ENCODE measurements around the gene RFPL2. TPM values are rescaled to one million over a fixed set of nuclear protein-coding genes. Genes with fewer than 3 reads are reported as not detected.

Gene RFPL2
- not detected for total RNA-seq

DNA sequence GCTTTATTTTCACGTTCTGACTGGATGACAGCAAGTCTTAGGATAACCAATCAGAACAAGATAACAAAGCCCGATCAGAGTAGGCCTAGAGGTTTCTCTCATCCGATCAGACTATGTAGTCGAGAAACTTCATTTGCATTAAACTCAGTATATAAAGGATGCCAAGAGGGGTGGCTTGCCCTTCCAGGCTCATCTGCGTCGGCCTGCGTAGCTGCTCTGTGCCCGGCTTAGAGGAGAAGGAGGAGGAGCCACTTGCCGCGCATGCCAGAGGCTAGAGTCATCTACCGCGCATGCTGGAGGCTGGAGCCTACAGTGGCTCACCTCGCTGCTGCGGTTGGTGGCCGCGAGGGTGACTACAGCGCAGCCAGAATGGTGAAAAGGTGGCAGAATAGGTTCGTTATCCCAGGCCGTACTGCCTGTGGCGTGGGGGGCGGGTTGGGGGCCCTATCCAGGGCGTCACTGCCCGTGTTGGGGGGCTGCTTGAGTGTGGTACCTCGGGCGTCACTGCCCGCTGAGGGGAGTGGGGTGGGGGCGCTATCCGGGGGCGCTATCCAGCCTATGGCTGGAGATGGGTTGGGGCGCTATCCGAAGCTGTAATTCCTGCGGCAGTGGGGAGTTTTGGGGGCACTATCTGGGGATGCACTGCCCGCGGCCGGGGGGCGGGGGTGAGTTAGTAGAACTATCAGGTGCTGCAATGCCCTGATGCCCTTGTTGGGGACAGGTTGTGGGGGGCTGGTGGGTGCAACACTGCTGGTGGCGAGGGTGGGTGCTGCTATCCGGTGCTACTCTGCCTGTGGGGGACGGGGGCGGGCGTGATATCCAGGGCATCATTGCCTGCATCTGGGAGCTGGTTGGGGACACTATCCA lies at the start of gene RFPL2:
Gene RFPL2 (minus strand): TSS at position 218 of the 867 bp plus-strand sequence. CDS start 2,622 bp downstream, outside the sequence.

DNA sequence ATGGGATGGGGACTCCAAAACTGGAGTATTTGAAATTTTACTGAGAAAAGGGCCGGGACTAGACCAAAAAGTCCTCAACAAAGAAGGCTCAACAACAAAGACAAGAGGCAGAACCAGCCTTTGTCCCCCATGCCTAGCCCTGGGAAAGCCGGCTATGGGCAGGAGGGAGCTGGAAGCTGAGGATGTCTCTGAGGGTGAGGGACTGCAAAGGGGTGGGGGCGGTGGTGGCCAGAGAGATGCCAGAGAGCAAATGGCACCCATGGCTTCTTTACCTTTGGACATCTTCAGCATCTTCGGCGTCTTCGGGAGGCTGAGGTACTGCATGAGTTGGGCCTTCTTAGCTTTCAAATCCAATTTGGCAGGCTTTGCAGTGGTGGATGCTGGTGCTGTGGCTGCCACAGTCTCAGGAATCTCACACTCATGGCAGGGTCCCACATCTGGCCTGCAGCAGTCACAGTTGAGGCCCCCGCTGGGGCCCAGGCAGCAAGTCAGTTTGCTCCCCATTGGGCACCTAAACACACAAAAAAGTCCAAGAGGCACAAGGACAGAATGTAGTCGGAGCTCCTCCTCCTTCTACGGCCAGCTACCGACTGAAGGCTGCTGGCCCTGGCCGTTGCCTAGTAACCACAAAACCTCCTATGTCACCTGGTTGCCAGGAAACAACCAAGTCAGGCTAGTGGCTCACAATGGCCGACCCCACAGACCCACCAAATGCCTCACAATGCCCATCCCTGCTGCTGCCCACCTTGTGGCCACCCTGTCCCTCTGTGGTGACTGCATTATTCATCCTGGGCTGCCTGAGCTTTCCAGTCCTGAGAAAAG lies 46.0 kb downstream of the RFPL2 start, which contains the start of gene C22orf42:
Gene C22orf42 (minus strand): TSS at position 592 of the 822 bp plus-strand sequence. CDS start 88 bp downstream, at position 504.

Small RNA genes lying within 50 kb of the gene (small RNA-seq; reads per million reads assigned to genes)
- gene RF02171 (ENCODE audit: low replicate concordance) = not detected

Other genes with a start within 250 kb of the RFPL2 start
- gene SLC5A1, start 161.8 kb downstream of the RFPL2 start, total RNA-seq = not detected
- gene C22orf42, start 45.8 kb downstream of the RFPL2 start, total RNA-seq = not detected
- gene SLC5A4, start 50.3 kb upstream of the RFPL2 start, total RNA-seq = 0.31 TPM
- not detected for gene RFPL3, start 152.8 kb upstream of the RFPL2 start, total RNA-seq
- gene RTCB, start 207.2 kb upstream of the RFPL2 start, total RNA-seq = 60.4 TPM

All from parietal lobe (tissue), 2 donors.